ENCODE data around the gene KRTAP5-2. TPM values are rescaled to one million over a fixed set of nuclear protein-coding genes. Genes with fewer than 3 reads are reported as not detected.

Gene KRTAP5-2
- total RNA-seq, 2 donors from 2014 or later = not detected

GRCh38 chr11:1573903-1574237 lies 24.2 kb downstream of the KRTAP5-2 start:
- no peaks in the 10 kb centered on the region for H3K36me3 ChIP-seq
- H3K9me3 ChIP-seq = no peaks in the 10 kb centered on the region
- no peaks in the 10 kb centered on the region for H3K27me3 ChIP-seq (replicated peaks; ENCODE audit: insufficient read depth)
- ATAC-seq (ENCODE audit: insufficient number of reproducible peaks, low FRiP score, low read depth) (no peak), DNase-seq (ENCODE audit: low spot score) (no peak)
- TF ChIP-seq, protein P1, sequence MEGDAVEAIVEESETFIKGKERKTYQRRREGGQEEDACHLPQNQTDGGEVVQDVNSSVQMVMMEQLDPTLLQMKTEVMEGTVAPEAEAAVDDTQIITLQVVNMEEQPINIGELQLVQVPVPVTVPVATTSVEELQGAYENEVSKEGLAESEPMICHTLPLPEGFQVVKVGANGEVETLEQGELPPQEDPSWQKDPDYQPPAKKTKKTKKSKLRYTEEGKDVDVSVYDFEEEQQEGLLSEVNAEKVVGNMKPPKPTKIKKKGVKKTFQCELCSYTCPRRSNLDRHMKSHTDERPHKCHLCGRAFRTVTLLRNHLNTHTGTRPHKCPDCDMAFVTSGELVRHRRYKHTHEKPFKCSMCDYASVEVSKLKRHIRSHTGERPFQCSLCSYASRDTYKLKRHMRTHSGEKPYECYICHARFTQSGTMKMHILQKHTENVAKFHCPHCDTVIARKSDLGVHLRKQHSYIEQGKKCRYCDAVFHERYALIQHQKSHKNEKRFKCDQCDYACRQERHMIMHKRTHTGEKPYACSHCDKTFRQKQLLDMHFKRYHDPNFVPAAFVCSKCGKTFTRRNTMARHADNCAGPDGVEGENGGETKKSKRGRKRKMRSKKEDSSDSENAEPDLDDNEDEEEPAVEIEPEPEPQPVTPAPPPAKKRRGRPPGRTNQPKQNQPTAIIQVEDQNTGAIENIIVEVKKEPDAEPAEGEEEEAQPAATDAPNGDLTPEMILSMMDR (IDR thresholded peaks at IDR 0.05) = no peak
- H3K4me1 ChIP-seq (ENCODE audit: control insufficient read depth in 1 of 2, low read depth in 2 of 2) = peaks cover 10 to 44% of the 10 kb centered on the region in 2 donors
- H3K4me3 ChIP-seq = peak overlapping the region; percentile 88
- H3K27ac ChIP-seq = peak overlapping the region; percentile 53 to 68

DNA sequence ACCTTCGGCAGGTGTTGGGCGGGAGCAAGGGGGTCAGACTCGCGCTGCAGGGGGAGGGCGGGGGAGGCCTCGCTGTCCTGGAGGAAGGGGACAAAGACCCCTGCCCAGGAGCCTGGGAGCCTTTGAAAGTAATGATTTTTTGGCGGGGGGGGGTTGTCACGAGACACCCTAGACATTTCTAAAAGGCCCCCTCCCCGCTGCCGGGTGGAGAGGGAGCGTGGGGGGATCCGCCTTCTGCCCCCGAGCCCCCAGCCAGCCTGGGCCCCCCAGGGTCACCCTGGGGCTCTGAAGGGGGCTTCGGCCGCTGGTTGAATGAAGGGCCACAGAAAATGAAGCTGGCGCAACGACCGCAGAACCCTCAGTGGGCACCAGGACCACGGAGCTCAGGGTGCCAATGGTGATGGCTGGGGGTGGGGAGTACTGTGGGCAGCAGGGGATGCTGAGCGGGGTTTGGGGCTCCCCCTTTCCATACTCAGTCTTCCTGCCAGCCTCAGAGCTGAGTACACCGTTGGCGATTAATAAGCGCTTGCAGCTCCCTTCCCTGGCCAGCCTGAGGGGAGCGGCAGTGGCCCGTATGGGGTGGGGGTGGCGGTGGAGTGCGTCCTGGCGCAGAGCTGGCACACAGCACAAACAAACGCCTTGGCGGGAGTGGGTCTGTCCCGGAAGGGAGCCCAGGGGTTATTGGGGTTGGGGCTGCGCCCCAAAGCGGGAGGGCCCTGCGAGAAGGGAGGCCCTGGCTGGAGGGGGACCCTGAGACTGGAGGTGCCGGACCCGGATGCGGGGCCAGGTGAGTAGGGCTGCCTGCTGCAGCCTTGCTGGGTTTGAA lies 24.8 kb downstream of the KRTAP5-2 start:
- DNase-seq (ENCODE audit: low spot score) (no peak), ATAC-seq (ENCODE audit: insufficient number of reproducible peaks, low FRiP score, low read depth) (no peak)
- TF ChIP-seq, protein P1 (IDR thresholded peaks at IDR 0.05) = no peak
- Histone ChIP-seq H3K27ac (peak overlapping the region; percentile 53 to 68), H3K9me3 (no peaks in the 10 kb centered on the region), H3K36me3 (no peaks in the 10 kb centered on the region), H3K4me3 (peak overlapping the region; percentile 88), H3K27me3 (replicated peaks; ENCODE audit: insufficient read depth) (no peaks in the 10 kb centered on the region), H3K4me1 (ENCODE audit: control insufficient read depth in 1 of 2, low read depth in 2 of 2) (peaks cover 14 to 50% of the 10 kb centered on the region in 2 donors)

GRCh38 chr11:1572197-1573076 lies 25.7 kb downstream of the KRTAP5-2 start, which contains the start of gene DUSP8:
TSS of gene DUSP8 (minus strand) at chr11:1572271. CDS start at chr11:1565826, 6,445 bp downstream.
- H3K4me3 ChIP-seq = peak within 1 kb of the TSS; percentile 94
- no peaks in the 10 kb centered on the region for H3K9me3 ChIP-seq
- peak; percentile 76 for DNase-seq (ENCODE audit: low spot score)
- peak within 1 kb of the TSS; percentile 67 to 69 for H3K27ac ChIP-seq
- peaks cover 14 to 53% of the 10 kb centered on the region in 2 donors for H3K4me1 ChIP-seq (ENCODE audit: control insufficient read depth in 1 of 2, low read depth in 2 of 2)
- TF ChIP-seq, protein P1 (IDR thresholded peaks at IDR 0.05) = no peak
- no peaks in the 10 kb centered on the region for H3K36me3 ChIP-seq
- peak; percentile 85 for ATAC-seq (ENCODE audit: insufficient number of reproducible peaks, low FRiP score, low read depth)
- no peaks in the 10 kb centered on the region for H3K27me3 ChIP-seq (replicated peaks; ENCODE audit: insufficient read depth)

GRCh38 chr11:1571760-1572196 lies 26.3 kb downstream of the KRTAP5-2 start:
- H3K9me3 ChIP-seq = no peaks in the 10 kb centered on the region
- H3K4me3 ChIP-seq = peak overlapping the region; percentile 94
- H3K27me3 ChIP-seq (replicated peaks; ENCODE audit: insufficient read depth) = no peaks in the 10 kb centered on the region
- TF ChIP-seq, protein P1 (IDR thresholded peaks at IDR 0.05) = no peak
- peak overlapping the region; percentile 67 to 69 for H3K27ac ChIP-seq
- H3K4me1 ChIP-seq (ENCODE audit: control insufficient read depth in 1 of 2, low read depth in 2 of 2) = peaks cover 14 to 58% of the 10 kb centered on the region in 2 donors
- ATAC-seq (ENCODE audit: insufficient number of reproducible peaks, low FRiP score, low read depth) (no peak), DNase-seq (ENCODE audit: low spot score) (no peak)
- H3K36me3 ChIP-seq = no peaks in the 10 kb centered on the region

Measured in thoracic aorta (tissue), 2 donors.